K562 (cell line): ENCODE data around the gene ZNF557. TPM values are rescaled to one million over a fixed set of nuclear protein-coding genes. Genes with fewer than 3 reads are reported as not detected.

Source experiments
- ATAC-seq: fragments of 200-7000 bp; cut with Tn5 transposase; 3 replicates; pipeline ENCODE4 v1.9.1; 2020; ENCODE audit warnings: moderate library complexity
- BruUV-seq: library from RNA; stranded (reverse); fragments of 400-500 nt; replicated peaks from 2 replicates; lab custom pipeline; 2021; lab: Mats Ljungman, UMichigan
- CTCF ChIA-PET: fragments of 300-600 bp; formaldehyde crosslinking; extraction: SDS; loops from one replicate; lab custom pipeline; 2021; ENCODE audit warnings: low intra/inter-chr PET ratio; lab: Yijun Ruan, JAX
- POLR2A ChIA-PET: fragments of 300-600, 350-650 bp; sonication (Branson Sonifier 250); formaldehyde crosslinking; extraction: SDS; loops from one replicate; lab custom pipeline; 2021; ENCODE audit warnings: antibody characterized with exemption, inconsistent platforms; lab: Yijun Ruan, JAX
- DNase-seq, 4 experiments: peaks; one replicate each; pipeline versions ENCODE4 v3.0.0 to v3.0.0-alpha.2; 2011 to 2018; ENCODE audit warnings: low spot score in 3 of 4, mixed read lengths in 3 of 4; ENCODE audit errors: extremely low read depth in 1 of 4
- FAIRE-seq: peaks from 2 replicates; lab custom pipeline; 2011; peaks lifted over from hg19 to GRCh38; lab: Jason Lieb, UNC
- H2AFZ ChIP-seq: 2 replicates; pipeline ENCODE4 v1.6.0; 2011; ENCODE audit warnings: low read depth, low read length, control low read depth, inconsistent platforms
- H3K27ac ChIP-seq: fragments of 200-600 bp; 3 replicates; pipeline ENCODE4 v1.8.0; 2011; ENCODE audit warnings: low read depth, mild to moderate bottlenecking, control low read depth, inconsistent platforms, low read length, moderate library complexity, mixed read lengths; ENCODE audit errors: extremely low read depth
- H3K27me3 ChIP-seq, 2 experiments: fragments of 300-600 bp in 1 of 2; 2 replicates in 1 of 2; 3 replicates in 1 of 2; pipeline versions ENCODE4 v1.6.0 to v1.8.0; 2011; ENCODE audit warnings: inconsistent platforms in 2 of 2, low read length in 2 of 2, mild to moderate bottlenecking in 1 of 2, mixed read lengths in 1 of 2, moderate library complexity in 1 of 2; ENCODE audit not compliant: control insufficient read depth in 2 of 2, insufficient read depth in 2 of 2
- H3K36me3 ChIP-seq: fragments of 300-600 bp; 3 replicates; pipeline ENCODE4 v1.8.0; 2011; ENCODE audit warnings: mild to moderate bottlenecking, low read length, inconsistent platforms; ENCODE audit not compliant: control insufficient read depth, insufficient read depth
- H3K4me1 ChIP-seq, 2 experiments: fragments of 200-600 bp in 1 of 2; replicated peaks in 1 of 2; 2 replicates in 1 of 2; 3 replicates in 1 of 2; pipeline versions ENCODE4 v1.5.1 to v1.8.0; 2011; ENCODE audit warnings: inconsistent platforms in 2 of 2, low read length in 2 of 2, mild to moderate bottlenecking in 1 of 2, mixed read lengths in 1 of 2, moderate library complexity in 1 of 2; ENCODE audit not compliant: control insufficient read depth in 2 of 2, insufficient read depth in 2 of 2
- H3K4me2 ChIP-seq: 2 replicates; pipeline ENCODE4 v1.6.1; 2011; ENCODE audit warnings: low read length, control low read depth, inconsistent platforms, mixed read lengths; ENCODE audit not compliant: insufficient read depth
- H3K4me3 ChIP-seq: fragments of 200-600 bp; sonication (generic), shearing (Covaris generic); 2 replicates; pipeline ENCODE4 v1.5.1; 2016; ENCODE audit warnings: control low read depth, inconsistent platforms
- H3K79me2 ChIP-seq: fragments of 200-600 bp; 3 replicates; pipeline ENCODE4 v1.8.0; 2011; ENCODE audit warnings: low read length, inconsistent platforms; ENCODE audit not compliant: control insufficient read depth, insufficient read depth
- H3K9ac ChIP-seq, 2 experiments: 2 replicates each; pipeline versions ENCODE4 v1.6.0 to v1.6.1; 2011; ENCODE audit warnings: low read depth in 2 of 2, low read length in 2 of 2, control low read depth in 1 of 2, inconsistent platforms in 1 of 2, mild to moderate bottlenecking in 1 of 2, mixed read lengths in 1 of 2; ENCODE audit not compliant: insufficient read depth in 1 of 2
- H3K9me1 ChIP-seq: one replicate; pipeline ENCODE4 v1.6.0; 2011; ENCODE audit warnings: inconsistent platforms, mild to moderate bottlenecking, low read length, moderate library complexity; ENCODE audit not compliant: control insufficient read depth, insufficient read depth
- H3K9me3 ChIP-seq: replicated peaks from 2 replicates; pipeline ENCODE4 v1.5.1; 2011; ENCODE audit warnings: low read depth, low read length, inconsistent platforms; ENCODE audit not compliant: control insufficient read depth, insufficient read depth
- H4K20me1 ChIP-seq: replicated peaks from 2 replicates; pipeline ENCODE4 v1.6.1; 2011; ENCODE audit warnings: low read length, inconsistent platforms, mixed read lengths; ENCODE audit not compliant: control insufficient read depth, insufficient read depth
- CHD2 ChIP-seq: IDR thresholded peaks from 2 replicates; pipeline ENCODE4 v1.6.1; 2011; ENCODE audit warnings: low read depth, low read length
- DPF2 ChIP-seq: fragments of 450-650 bp; IDR thresholded peaks from 2 replicates; pipeline ENCODE4 v1.6.1; 2016
- HMG20B ChIP-seq: fragments of 250-450 bp; sonication (Bioruptor Pico); IDR thresholded peaks from 2 replicates; pipeline ENCODE4 v1.5.0; 2021; ENCODE audit warnings: mild to moderate bottlenecking
- MTA1 ChIP-seq: fragments of 450-650 bp; IDR thresholded peaks from 2 replicates; pipeline ENCODE4 v1.6.1; 2017; ENCODE audit warnings: borderline replicate concordance
- RBM25 ChIP-seq: fragments of 200-400 bp; formaldehyde crosslinking; IDR thresholded peaks from 2 replicates; pipeline ENCODE4 v1.6.1; 2018; ENCODE audit warnings: low read length, low read depth, moderate library complexity; ENCODE audit not compliant: severe bottlenecking
- SLC30A9 ChIP-seq: fragments of 250-450 bp; sonication (Bioruptor Pico); IDR thresholded peaks from 2 replicates; pipeline ENCODE4 v1.8.0; 2022; ENCODE audit warnings: mild to moderate bottlenecking, moderate library complexity
- WHSC1 ChIP-seq: IDR thresholded peaks from one replicate; pipeline ENCODE4 v1.6.1; 2012; ENCODE audit warnings: low read length, control low read depth, inconsistent platforms
- ZFP30 ChIP-seq: fragments of 250-450 bp; sonication (Bioruptor Pico); IDR thresholded peaks from 2 replicates; pipeline ENCODE4 v1.8.0; 2022; ENCODE audit warnings: moderate library complexity, mild to moderate bottlenecking, inconsistent platforms, borderline replicate concordance
- ZFX ChIP-seq: sonication (generic); formaldehyde crosslinking; IDR thresholded peaks from 2 replicates; pipeline ENCODE4 v1.8.0; 2022; ENCODE audit warnings: mild to moderate bottlenecking, missing genetic modification reagents, moderate library complexity
- ZNF121 ChIP-seq: sonication (generic); formaldehyde crosslinking; conservative IDR thresholded peaks from 2 replicates; pipeline ENCODE4 v1.8.0; 2022; ENCODE audit warnings: missing genetic modification reagents
- ZNF551 ChIP-seq: fragments of 250-450 bp; sonication (Bioruptor Pico); IDR thresholded peaks from 2 replicates; pipeline ENCODE4 v1.5.0; 2021; ENCODE audit warnings: mild to moderate bottlenecking, moderate library complexity
- WGBS: fragments of 100-300 bp; shearing (Covaris generic); methylation state at CpG from one replicate; pipeline ENCODE4 v1.1.6; 2016; ENCODE audit warnings: low coverage, mixed read lengths; ENCODE audit not compliant: insufficient coverage; ENCODE audit errors: missing lambda C conversion rate; 5-methylcytosine and 5-hydroxymethylcytosine counted together
- in situ Hi-C: fragments of 300-500 bp; cut with MboI; formaldehyde crosslinking; loops from 4 replicates; pipeline ENCODE4 v1.15.0; 2018; ENCODE audit warnings: inconsistent platforms, mixed read lengths
- intact Hi-C: fragments of 100-400 bp; cut with micrococcal nuclease; formaldehyde crosslinking; loops from 2 replicates; pipeline ENCODE4 v1.14.2; 2022
- polyA plus RNA-seq, 8 experiments: library from polyadenylated mRNA; depleted of rRNA in 4 of 8; stranded (reverse) in 5 of 8; unstranded in 3 of 8; fragments of >200 nt; fragmentation: Nextera tagmentation in 2 of 8; fragmentation: Illumina TruSeq in 1 of 8; extraction: Ambion mirVana in 2 of 8; extraction: Trizol in 1 of 8; gene quantifications; 2 replicates each; pipeline versions ENCODE4 v1.2.1 to v1.2.3, GENCODE V29; 2011 to 2014; ENCODE audit warnings: inconsistent platforms in 1 of 8, missing spikeins in 1 of 8
- total RNA-seq, 7 experiments: library from RNA; depleted of rRNA in 6 of 7; stranded (reverse); fragments of >200 nt in 6 of 7; fragmentation: Illumina TruSeq in 2 of 7; extraction: Trizol in 2 of 7; gene quantifications; 2 replicates each; pipeline versions ENCODE4 v1.2.1 to v1.2.3, GENCODE V29; 2011 to 2021; ENCODE audit warnings: low replicate concordance in 1 of 7

ZNF557 gene
- total and polyA plus RNA-seq, 9 of the 15 experiments (the other 6 are each of a cell fraction or from before 2014, with no cell fraction given) = 2.2 to 6.6 (median 4.4) TPM

- no peaks in the 10 kb centered on the region for H3K36me3 ChIP-seq
- ATAC-seq = no peak
- no peak overlapping the region for H3K4me2 ChIP-seq
- DNase-seq = no peak
- intact Hi-C loops = no loop called here
- no peaks in the 10 kb centered on the region for H3K9me1 ChIP-seq
- no peaks in the 10 kb centered on the region for H4K20me1 ChIP-seq
- H3K9me3 ChIP-seq = no peaks in the 10 kb centered on the region
- H3K9ac ChIP-seq = no peak overlapping the region
- 11% methylated on average over 9 of the region's 9 CpGs for WGBS
- H3K27me3 ChIP-seq = no peaks in the 10 kb centered on the region
- no peak overlapping the region for H2AFZ ChIP-seq
- H3K27ac ChIP-seq = no peak overlapping the region
- no TSS peak for BruUV-seq
- TF ChIP-seq ZNF121 (CRISPR knock-in tag) (peak; percentile 81), SLC30A9 (CRISPR knock-in tag) (no peak), ZFP30 (CRISPR knock-in tag) (no peak), ZNF551 (no peak), CHD2 (no peak), MTA1 (no peak), RBM25 (peak; percentile 44), WHSC1 (no peak), ZFX (CRISPR knock-in tag) (no peak), DPF2 (no peak), HMG20B (CRISPR knock-in tag) (no peak)
- TF ChIP-seq, all 486 proteins: peak for 2
- no peaks in the 10 kb centered on the region for H3K79me2 ChIP-seq
- H3K4me1 ChIP-seq = peaks cover 3% of the 10 kb centered on the region in 2 experiments; a peak in 2 of 5 replicates
- POLR2A ChIA-PET = no interaction called here
- no peak for FAIRE-seq
- CTCF ChIA-PET = no interaction called here
- no peak overlapping the region for H3K4me3 ChIP-seq
- in situ Hi-C loops = no loop called here
These were observed 5.6 kb upstream of the ZNF557 start for GRCh38 chr19:7063764-7064418.
